ENCODE data around the gene POU2F1. TPM values are rescaled to one million over a fixed set of nuclear protein-coding genes. Genes with fewer than 3 reads are reported as not detected.
"Not testable (repeated sequence)": the region's sequence is repeated elsewhere in the genome, so short reads cannot be mapped to it uniquely, and the experiment has no call there.

The POU2F1 gene
- total and polyA plus RNA-seq, 2 donors (not counting 1 experiment from before 2014, with no cell fraction given) = 5.2 to 48.8 TPM

DNA sequence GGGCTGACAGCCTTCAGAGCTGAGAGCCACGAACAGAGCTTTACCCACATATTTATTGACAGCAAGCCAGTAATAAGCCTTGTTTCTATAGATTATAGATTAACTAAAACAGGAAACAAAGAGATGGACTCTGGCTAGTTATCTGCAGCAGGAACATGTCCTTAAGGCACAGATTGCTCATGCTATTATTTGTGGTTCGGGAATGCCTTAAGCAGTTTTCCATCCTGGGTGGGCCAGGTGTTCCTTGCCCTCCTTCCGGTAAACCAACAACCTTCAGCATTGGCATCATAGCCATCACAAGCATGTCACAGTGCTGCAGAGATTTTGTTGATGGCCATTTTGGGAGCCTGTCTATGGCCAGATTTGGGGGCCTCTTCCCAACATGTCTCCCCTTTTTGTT, 96.8 kb downstream of the POU2F1 start:
- Histone ChIP-seq H3K9me3 (ENCODE audit: control extremely low read depth in 1 of 3, control insufficient read depth in 2 of 3, insufficient read depth in 1 of 3, low read length in 2 of 3) (peaks cover 11 to 42% (median 24%) of the 10 kb centered on the region in 3 donors), H2AFZ (ENCODE audit: insufficient read depth, low read depth, low read length, poor library complexity, severe bottlenecking) (no peak overlapping the region), H3K36me3 (replicated peaks in 1 of 2; ENCODE audit: control extremely low read depth in 1 of 2, control insufficient read depth in 1 of 2, extremely low read depth in 1 of 2, insufficient read depth in 2 of 2, low read length in 1 of 2) (peaks cover 4 to 5% of the 10 kb centered on the region in 2 experiments), H3K4me3 (ENCODE audit: control extremely low read depth in 1 of 5, extremely low read depth in 1 of 5, insufficient read depth in 1 of 5, low read depth in 2 of 5, low read length in 4 of 5) (no peak overlapping the region), H3K27me3 (replicated peaks in 1 of 4; ENCODE audit: control extremely low read depth in 1 of 4, control insufficient read depth in 3 of 4, insufficient read depth in 4 of 4, low read length in 3 of 4) (no peaks in the 10 kb centered on the region), H3K4me1 (ENCODE audit: control insufficient read depth in 2 of 2, insufficient read depth in 2 of 2, low read length in 2 of 2) (no peaks in the 10 kb centered on the region), H3K27ac (ENCODE audit: low read length in 2 of 2) (no peak overlapping the region), H4K20me1 (ENCODE audit: control insufficient read depth, insufficient read depth, low read length, poor library complexity, severe bottlenecking) (no peaks in the 10 kb centered on the region), H3K4me2 (replicated peaks; ENCODE audit: low read depth, low read length, poor library complexity, severe bottlenecking) (no peak overlapping the region), H3K9ac (ENCODE audit: low read length) (no peak overlapping the region), H3K79me2 (ENCODE audit: control insufficient read depth, insufficient read depth, low read length) (peaks cover 10% of the 10 kb centered on the region)
- TF ChIP-seq EZH2 (IDR thresholded peaks at IDR 0.05; ENCODE audit: borderline replicate concordance, insufficient read depth, low read depth, low read length, poor library complexity, severe bottlenecking) = no peak
- TF ChIP-seq, protein P1, sequence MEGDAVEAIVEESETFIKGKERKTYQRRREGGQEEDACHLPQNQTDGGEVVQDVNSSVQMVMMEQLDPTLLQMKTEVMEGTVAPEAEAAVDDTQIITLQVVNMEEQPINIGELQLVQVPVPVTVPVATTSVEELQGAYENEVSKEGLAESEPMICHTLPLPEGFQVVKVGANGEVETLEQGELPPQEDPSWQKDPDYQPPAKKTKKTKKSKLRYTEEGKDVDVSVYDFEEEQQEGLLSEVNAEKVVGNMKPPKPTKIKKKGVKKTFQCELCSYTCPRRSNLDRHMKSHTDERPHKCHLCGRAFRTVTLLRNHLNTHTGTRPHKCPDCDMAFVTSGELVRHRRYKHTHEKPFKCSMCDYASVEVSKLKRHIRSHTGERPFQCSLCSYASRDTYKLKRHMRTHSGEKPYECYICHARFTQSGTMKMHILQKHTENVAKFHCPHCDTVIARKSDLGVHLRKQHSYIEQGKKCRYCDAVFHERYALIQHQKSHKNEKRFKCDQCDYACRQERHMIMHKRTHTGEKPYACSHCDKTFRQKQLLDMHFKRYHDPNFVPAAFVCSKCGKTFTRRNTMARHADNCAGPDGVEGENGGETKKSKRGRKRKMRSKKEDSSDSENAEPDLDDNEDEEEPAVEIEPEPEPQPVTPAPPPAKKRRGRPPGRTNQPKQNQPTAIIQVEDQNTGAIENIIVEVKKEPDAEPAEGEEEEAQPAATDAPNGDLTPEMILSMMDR (IDR thresholded peaks at IDR 0.05) = no peak
- Mint-ChIP-seq H3K4me1 (peaks cover 10% of the 10 kb centered on the region), H3K27ac (no peak overlapping the region), H3K27me3 (no peaks in the 10 kb centered on the region), H3K9me3 (ENCODE audit: insufficient read depth) (peaks cover 32% of the 10 kb centered on the region), H3K4me3 (no peak overlapping the region)
- CTCF ChIA-PET = no interaction called here
- intact Hi-C loops (cut with micrococcal nuclease) = no loop called here
- WGBS (ENCODE audit: insufficient coverage) = 100% methylated on average over 2 of the region's 3 CpGs
- ATAC-seq (ENCODE audit: low read depth) (no peak), DNase-seq (no peak)
- POLR2A ChIA-PET = no interaction called here

DNA sequence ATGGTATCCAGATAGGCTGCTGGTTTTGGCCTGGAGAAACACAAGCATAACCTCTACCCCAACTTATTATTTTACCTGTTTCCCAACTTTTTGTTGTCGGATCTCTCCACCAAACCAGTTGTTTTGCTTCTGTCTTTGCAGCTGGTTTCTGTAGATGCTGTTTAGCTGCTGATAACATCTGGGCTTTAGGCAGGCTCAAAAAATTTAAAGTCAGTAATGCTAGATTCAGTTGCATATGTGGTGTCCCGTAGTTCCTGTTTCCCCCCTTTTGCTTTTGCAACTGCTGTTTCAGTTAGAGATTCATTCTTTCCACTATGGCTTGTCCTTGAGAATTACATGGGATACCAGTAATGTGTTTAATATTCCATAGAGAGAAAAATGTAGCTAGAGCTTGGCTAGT, 98.5 kb downstream of the POU2F1 start:
- POLR2A ChIA-PET; ATAC-seq (ENCODE audit: low read depth); H3K27ac ChIP-seq (ENCODE audit: low read length in 2 of 2); H3K9ac ChIP-seq (ENCODE audit: low read length); H3K4me3 ChIP-seq (ENCODE audit: control extremely low read depth in 1 of 5, extremely low read depth in 1 of 5, insufficient read depth in 1 of 5, low read depth in 2 of 5, low read length in 4 of 5); H3K27me3 ChIP-seq (replicated peaks in 1 of 4; ENCODE audit: control extremely low read depth in 1 of 4, control insufficient read depth in 3 of 4, insufficient read depth in 4 of 4, low read length in 3 of 4); H3K4me3 Mint-ChIP-seq; H3K4me1 ChIP-seq (ENCODE audit: control insufficient read depth in 2 of 2, insufficient read depth in 2 of 2, low read length in 2 of 2); intact Hi-C loops (cut with micrococcal nuclease); DNase-seq; CTCF ChIA-PET; H3K27me3 Mint-ChIP-seq; H2AFZ ChIP-seq (ENCODE audit: insufficient read depth, low read depth, low read length, poor library complexity, severe bottlenecking); H3K4me2 ChIP-seq (replicated peaks; ENCODE audit: low read depth, low read length, poor library complexity, severe bottlenecking); H3K27ac Mint-ChIP-seq; H3K4me1 Mint-ChIP-seq; H3K36me3 ChIP-seq (replicated peaks in 1 of 2; ENCODE audit: control extremely low read depth in 1 of 2, control insufficient read depth in 1 of 2, extremely low read depth in 1 of 2, insufficient read depth in 2 of 2, low read length in 1 of 2); H4K20me1 ChIP-seq (ENCODE audit: control insufficient read depth, insufficient read depth, low read length, poor library complexity, severe bottlenecking): not testable (repeated sequence)
- Histone ChIP-seq H3K79me2 (ENCODE audit: control insufficient read depth, insufficient read depth, low read length) (peaks cover 21% of the 10 kb centered on the region), H3K9me3 (ENCODE audit: control extremely low read depth in 1 of 3, control insufficient read depth in 2 of 3, insufficient read depth in 1 of 3, low read length in 2 of 3) (peaks cover 11 to 60% (median 36%) of the 10 kb centered on the region in 3 donors)
- WGBS (ENCODE audit: insufficient coverage) = 100% methylated on average over 1 of the region's 2 CpGs
- H3K9me3 Mint-ChIP-seq (ENCODE audit: insufficient read depth) = peaks cover 36% of the 10 kb centered on the region
